ENCODE data around the gene CCDC88B.

CCDC88B gene

GRCh38 chr11:64339754-64340408 lies at the start of gene CCDC88B:
Gene CCDC88B, plus strand, starts transcription at chr11:64340204. Its CDS starts 63 bp downstream, at chr11:64340267.
- Histone ChIP-seq H3K9me3 (no peaks in the 10 kb centered on the region), H3K27me3 (no peaks in the 10 kb centered on the region), H3K4me3 (ENCODE audit: low read depth in 1 of 2, low read length in 1 of 2) (peak within 1 kb of the TSS; percentile 88 to 89), H3K4me1 (ENCODE audit: control insufficient read depth in 1 of 2, insufficient read depth in 1 of 2, low read depth in 1 of 2, low read length in 1 of 2) (peaks cover 74 to 81% of the 10 kb centered on the region in 2 experiments), H3K27ac (peak within 1 kb of the TSS; percentile 99), H3K36me3 (peaks cover 29% of the 10 kb centered on the region)
- TF ChIP-seq, protein P1, sequence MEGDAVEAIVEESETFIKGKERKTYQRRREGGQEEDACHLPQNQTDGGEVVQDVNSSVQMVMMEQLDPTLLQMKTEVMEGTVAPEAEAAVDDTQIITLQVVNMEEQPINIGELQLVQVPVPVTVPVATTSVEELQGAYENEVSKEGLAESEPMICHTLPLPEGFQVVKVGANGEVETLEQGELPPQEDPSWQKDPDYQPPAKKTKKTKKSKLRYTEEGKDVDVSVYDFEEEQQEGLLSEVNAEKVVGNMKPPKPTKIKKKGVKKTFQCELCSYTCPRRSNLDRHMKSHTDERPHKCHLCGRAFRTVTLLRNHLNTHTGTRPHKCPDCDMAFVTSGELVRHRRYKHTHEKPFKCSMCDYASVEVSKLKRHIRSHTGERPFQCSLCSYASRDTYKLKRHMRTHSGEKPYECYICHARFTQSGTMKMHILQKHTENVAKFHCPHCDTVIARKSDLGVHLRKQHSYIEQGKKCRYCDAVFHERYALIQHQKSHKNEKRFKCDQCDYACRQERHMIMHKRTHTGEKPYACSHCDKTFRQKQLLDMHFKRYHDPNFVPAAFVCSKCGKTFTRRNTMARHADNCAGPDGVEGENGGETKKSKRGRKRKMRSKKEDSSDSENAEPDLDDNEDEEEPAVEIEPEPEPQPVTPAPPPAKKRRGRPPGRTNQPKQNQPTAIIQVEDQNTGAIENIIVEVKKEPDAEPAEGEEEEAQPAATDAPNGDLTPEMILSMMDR (IDR thresholded peaks at IDR 0.05), result no peak

DNA sequence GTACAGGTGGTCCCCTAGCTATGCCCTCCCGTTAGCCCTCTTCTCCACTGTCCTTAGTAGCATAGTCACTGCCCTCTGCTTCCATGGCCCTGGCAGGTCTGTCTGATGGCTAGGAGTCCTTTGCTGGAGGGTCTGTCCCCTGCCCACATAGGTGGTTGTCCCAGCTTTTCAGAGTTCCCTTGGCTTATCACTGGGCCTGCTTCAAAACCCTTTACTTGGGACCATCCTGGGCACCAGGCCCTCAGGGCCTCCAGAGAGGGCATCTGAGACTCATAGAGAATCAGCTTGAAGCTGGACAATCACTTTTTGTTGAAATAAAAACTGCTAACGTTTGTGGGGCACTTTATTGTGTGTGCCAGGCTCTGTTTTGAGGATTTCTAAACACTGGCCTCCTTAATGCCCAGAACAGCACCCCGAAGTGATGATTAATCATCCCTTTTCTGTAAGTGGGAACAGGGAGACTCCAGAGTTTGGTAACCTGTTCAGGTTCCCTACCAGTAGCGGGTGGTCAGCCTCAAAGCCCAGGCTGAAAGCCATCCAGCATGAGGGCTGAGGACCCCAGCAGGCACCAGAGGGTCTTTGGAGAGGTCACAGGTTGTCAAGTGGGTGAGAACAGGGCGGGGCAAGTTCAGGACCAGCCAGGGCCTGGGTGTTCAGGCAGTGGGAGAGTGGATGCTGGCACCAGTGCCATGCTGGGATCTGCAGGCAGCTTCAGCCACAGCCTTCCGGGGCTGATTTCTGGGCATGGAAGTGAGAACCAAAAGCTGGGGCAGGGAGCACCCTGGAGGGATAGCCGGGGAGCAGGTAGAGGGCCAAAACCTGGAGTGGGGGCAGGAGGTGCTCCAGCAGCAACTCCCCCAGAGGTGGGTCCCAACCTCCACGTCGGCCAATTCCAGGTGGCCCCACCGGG lies 49.4 kb upstream of the CCDC88B start:
- Histone ChIP-seq H3K4me1 (ENCODE audit: control insufficient read depth in 1 of 2, insufficient read depth in 1 of 2, low read depth in 1 of 2, low read length in 1 of 2) (peaks cover 7 to 29% of the 10 kb centered on the region in 2 experiments), H3K36me3 (no peaks in the 10 kb centered on the region), H3K27me3 (peaks cover 66% of the 10 kb centered on the region), H3K4me3 (ENCODE audit: low read depth in 1 of 2, low read length in 1 of 2) (no peak overlapping the region), H3K9me3 (no peaks in the 10 kb centered on the region), H3K27ac (no peak overlapping the region)
- TF ChIP-seq, protein P1 (IDR thresholded peaks at IDR 0.05), result no peak

GRCh38 chr11:64291262-64291751 lies 48.7 kb upstream of the CCDC88B start, which contains the start of gene KCNK4:
Gene KCNK4, plus strand, starts transcription at chr11:64291302. Its CDS starts 1,717 bp downstream, at chr11:64293019.
- H3K4me1 ChIP-seq (ENCODE audit: control insufficient read depth in 1 of 2, insufficient read depth in 1 of 2, low read depth in 1 of 2, low read length in 1 of 2), result peaks cover 3 to 23% of the 10 kb centered on the region in 2 experiments
- no peaks in the 10 kb centered on the region for H3K36me3 ChIP-seq
- no peaks in the 10 kb centered on the region for H3K9me3 ChIP-seq
- H3K27ac ChIP-seq, result no peak within 1 kb of the TSS
- H3K27me3 ChIP-seq, result peaks cover 73% of the 10 kb centered on the region
- peak within 1 kb of the TSS in 1 of 2 experiments; percentile 14 for H3K4me3 ChIP-seq (ENCODE audit: low read depth in 1 of 2, low read length in 1 of 2)
- TF ChIP-seq, protein P1 (IDR thresholded peaks at IDR 0.05), result no peak

- Histone ChIP-seq H3K4me3 (ENCODE audit: low read depth in 1 of 2, low read length in 1 of 2) (peak overlapping the region in 1 of 2 experiments; percentile 14), H3K27ac (no peak overlapping the region), H3K9me3 (no peaks in the 10 kb centered on the region), H3K4me1 (ENCODE audit: control insufficient read depth in 1 of 2, insufficient read depth in 1 of 2, low read depth in 1 of 2, low read length in 1 of 2) (peaks cover 0 to 19% of the 10 kb centered on the region in 2 experiments), H3K36me3 (no peaks in the 10 kb centered on the region), H3K27me3 (peaks cover 78% of the 10 kb centered on the region)
- TF ChIP-seq, protein P1 (IDR thresholded peaks at IDR 0.05), result no peak
These were observed 48.1 kb upstream of the CCDC88B start for GRCh38 chr11:64291752-64292459.
